ENCODE data around the gene KMT2A.

DNA sequence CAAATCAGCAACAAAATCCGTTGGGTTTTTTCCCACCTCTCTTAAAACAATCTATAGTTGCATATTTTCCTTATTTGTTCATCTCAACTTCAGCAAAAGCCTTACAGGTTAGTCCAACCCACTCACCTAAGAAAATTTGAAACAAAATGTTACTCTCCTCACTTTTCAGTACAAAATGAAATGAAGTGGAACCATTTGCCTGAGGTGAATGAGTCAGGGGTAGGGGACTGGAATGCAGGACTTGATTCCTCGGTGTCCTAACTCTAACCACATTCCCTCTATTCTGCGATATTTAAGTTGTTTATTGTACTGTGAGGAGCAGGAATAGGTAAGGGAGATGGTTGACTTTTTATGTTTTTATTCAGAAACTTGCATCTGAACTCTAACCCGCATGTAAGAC is 18.5 kb upstream of the KMT2A start:
- TF ChIP-seq POLR2A (IDR thresholded peaks at IDR 0.05) = no peak
- TF ChIP-seq, protein P1, sequence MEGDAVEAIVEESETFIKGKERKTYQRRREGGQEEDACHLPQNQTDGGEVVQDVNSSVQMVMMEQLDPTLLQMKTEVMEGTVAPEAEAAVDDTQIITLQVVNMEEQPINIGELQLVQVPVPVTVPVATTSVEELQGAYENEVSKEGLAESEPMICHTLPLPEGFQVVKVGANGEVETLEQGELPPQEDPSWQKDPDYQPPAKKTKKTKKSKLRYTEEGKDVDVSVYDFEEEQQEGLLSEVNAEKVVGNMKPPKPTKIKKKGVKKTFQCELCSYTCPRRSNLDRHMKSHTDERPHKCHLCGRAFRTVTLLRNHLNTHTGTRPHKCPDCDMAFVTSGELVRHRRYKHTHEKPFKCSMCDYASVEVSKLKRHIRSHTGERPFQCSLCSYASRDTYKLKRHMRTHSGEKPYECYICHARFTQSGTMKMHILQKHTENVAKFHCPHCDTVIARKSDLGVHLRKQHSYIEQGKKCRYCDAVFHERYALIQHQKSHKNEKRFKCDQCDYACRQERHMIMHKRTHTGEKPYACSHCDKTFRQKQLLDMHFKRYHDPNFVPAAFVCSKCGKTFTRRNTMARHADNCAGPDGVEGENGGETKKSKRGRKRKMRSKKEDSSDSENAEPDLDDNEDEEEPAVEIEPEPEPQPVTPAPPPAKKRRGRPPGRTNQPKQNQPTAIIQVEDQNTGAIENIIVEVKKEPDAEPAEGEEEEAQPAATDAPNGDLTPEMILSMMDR (IDR thresholded peaks at IDR 0.05) = no peak
